ENCODE results near the gene OGFR.

DNA sequence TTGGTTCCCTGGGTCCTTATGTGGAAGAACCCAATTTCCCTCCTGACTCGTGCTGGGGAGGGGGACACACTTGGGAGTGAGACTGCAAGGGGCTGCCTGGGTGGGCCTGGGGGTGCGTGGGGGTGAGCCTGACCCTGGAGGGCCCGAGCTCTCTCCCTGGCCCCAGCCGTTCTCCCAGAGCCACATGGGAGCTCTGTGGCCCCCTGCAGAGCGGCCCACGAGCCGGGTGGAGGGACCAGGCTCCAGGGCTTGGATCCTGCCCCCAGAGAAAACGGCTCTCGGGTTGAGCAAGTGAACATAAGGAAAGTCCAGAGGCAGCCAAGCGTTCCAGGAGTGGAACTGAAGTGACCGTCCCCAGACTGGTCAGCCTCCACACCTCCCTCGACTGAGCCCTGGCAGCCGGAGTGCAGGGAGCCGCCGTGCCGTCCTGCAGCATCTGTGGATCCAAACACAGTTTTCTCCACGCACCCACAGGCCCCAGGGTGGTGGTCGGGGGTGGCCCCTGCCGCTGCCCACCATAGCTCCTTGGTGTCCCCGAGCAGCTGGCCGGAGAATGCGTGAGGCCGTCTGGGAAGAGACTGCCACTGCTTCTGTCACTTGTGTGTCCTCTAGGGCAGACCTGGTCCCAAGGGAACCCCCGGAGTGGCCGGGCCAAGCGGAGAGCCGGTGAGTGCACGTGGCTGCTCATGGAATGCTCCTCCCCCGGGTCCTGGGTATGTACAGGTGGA lies 22.8 kb downstream of the OGFR start:
- TF ChIP-seq, protein P1, sequence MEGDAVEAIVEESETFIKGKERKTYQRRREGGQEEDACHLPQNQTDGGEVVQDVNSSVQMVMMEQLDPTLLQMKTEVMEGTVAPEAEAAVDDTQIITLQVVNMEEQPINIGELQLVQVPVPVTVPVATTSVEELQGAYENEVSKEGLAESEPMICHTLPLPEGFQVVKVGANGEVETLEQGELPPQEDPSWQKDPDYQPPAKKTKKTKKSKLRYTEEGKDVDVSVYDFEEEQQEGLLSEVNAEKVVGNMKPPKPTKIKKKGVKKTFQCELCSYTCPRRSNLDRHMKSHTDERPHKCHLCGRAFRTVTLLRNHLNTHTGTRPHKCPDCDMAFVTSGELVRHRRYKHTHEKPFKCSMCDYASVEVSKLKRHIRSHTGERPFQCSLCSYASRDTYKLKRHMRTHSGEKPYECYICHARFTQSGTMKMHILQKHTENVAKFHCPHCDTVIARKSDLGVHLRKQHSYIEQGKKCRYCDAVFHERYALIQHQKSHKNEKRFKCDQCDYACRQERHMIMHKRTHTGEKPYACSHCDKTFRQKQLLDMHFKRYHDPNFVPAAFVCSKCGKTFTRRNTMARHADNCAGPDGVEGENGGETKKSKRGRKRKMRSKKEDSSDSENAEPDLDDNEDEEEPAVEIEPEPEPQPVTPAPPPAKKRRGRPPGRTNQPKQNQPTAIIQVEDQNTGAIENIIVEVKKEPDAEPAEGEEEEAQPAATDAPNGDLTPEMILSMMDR (IDR thresholded peaks at IDR 0.05) = no peak
- no peak for TF ChIP-seq POLR2AphosphoS5 (IDR thresholded peaks at IDR 0.05; ENCODE audit: low read depth, low read length)
- no peak for TF ChIP-seq SIN3A (IDR thresholded peaks at IDR 0.05; ENCODE audit: borderline replicate concordance, insufficient read depth, low read depth, low read length)
- TF ChIP-seq REST (IDR thresholded peaks at IDR 0.05; ENCODE audit: insufficient read depth in 1 of 2, low read depth in 2 of 2, low read length in 1 of 2) = no peak
